IMR-90 (cell line): Measurements from ENCODE around the gene HNRNPU. TPM values are rescaled to one million over a fixed set of nuclear protein-coding genes. Genes with fewer than 3 reads are reported as not detected.

Experiments used
- ATAC-seq: fragments of 200-7000 bp; cut with Tn5 transposase; 2 replicates; pipeline ENCODE4 v1.9.1; 2020; ENCODE audit warnings: low read depth, mild to moderate bottlenecking, moderate library complexity
- BruUV-seq: library from RNA; stranded (reverse); fragments of 400-500 nt; replicated peaks from 2 replicates; lab custom pipeline; 2021; lab: Mats Ljungman, UMichigan
- CTCF ChIA-PET: fragments of 300-600 bp; formaldehyde crosslinking; extraction: SDS; loops from one replicate; lab custom pipeline; 2021; ENCODE audit warnings: antibody characterized with exemption; lab: Yijun Ruan, JAX
- POLR2A ChIA-PET: fragments of 300-600 bp; sonication (Branson Sonifier 250); formaldehyde crosslinking; loops from one replicate; lab custom pipeline; 2022; ENCODE audit warnings: antibody characterized with exemption; ENCODE audit not compliant: unreplicated experiment; lab: Charles Lee
- DNase-seq: peaks from one replicate; pipeline ENCODE4 v3.0.0; 2013
- H2AFZ ChIP-seq: replicated peaks from 2 replicates; pipeline ENCODE3; 2013; ENCODE audit warnings: low read length, mild to moderate bottlenecking; ENCODE audit not compliant: poor library complexity
- H2AK5ac ChIP-seq: 2 replicates; pipeline ENCODE4 v1.6.1; 2013; ENCODE audit warnings: low read depth, low read length, inconsistent platforms
- H2AK9ac ChIP-seq: replicated peaks from 2 replicates; pipeline ENCODE3; 2013; ENCODE audit warnings: mild to moderate bottlenecking, low read depth, low read length, moderate library complexity; ENCODE audit not compliant: poor library complexity
- H2BK120ac ChIP-seq: 2 replicates; pipeline ENCODE4 v1.6.1; 2013; ENCODE audit warnings: low read depth, low read length, inconsistent platforms
- H2BK15ac ChIP-seq: 3 replicates; pipeline ENCODE4 v1.6.1; 2013; ENCODE audit warnings: low read depth, low read length, inconsistent platforms
- H2BK20ac ChIP-seq: 2 replicates; pipeline ENCODE4 v1.6.1; 2013; ENCODE audit warnings: low read depth, mild to moderate bottlenecking, inconsistent platforms, low read length, moderate library complexity
- H2BK5ac ChIP-seq: 2 replicates; pipeline ENCODE4 v1.6.1; 2013; ENCODE audit warnings: mild to moderate bottlenecking, low read depth, low read length, inconsistent platforms; ENCODE audit not compliant: poor library complexity, severe bottlenecking
- H3K14ac ChIP-seq: replicated peaks from 2 replicates; pipeline ENCODE4 v1.6.1; 2013; ENCODE audit warnings: low read depth, low read length, inconsistent platforms
- H3K18ac ChIP-seq: 2 replicates; pipeline ENCODE4 v1.6.1; 2013; ENCODE audit warnings: low read depth, low read length, control low read depth
- H3K23ac ChIP-seq: 2 replicates; pipeline ENCODE4 v1.6.1; 2013; ENCODE audit warnings: low read depth, low read length, inconsistent platforms
- H3K27ac ChIP-seq: 2 replicates; pipeline ENCODE4 v1.5.1; 2013; ENCODE audit warnings: mild to moderate bottlenecking, control low read depth, low read length; ENCODE audit not compliant: insufficient read depth
- H3K27me3 ChIP-seq: 2 replicates; pipeline ENCODE4 v1.6.1; 2013; ENCODE audit warnings: low read length; ENCODE audit not compliant: control insufficient read depth, insufficient read depth
- H3K36me3 ChIP-seq: 2 replicates; pipeline ENCODE4 v1.6.1; 2013; ENCODE audit warnings: low read length, mixed read lengths; ENCODE audit not compliant: control insufficient read depth, insufficient read depth
- H3K4ac ChIP-seq: 2 replicates; pipeline ENCODE4 v1.6.1; 2013; ENCODE audit warnings: low read depth, low read length, inconsistent platforms
- H3K4me1 ChIP-seq: 2 replicates; pipeline ENCODE4 v1.6.1; 2013; ENCODE audit warnings: low read length, mixed read lengths; ENCODE audit not compliant: control insufficient read depth, insufficient read depth
- H3K4me2 ChIP-seq: 2 replicates; pipeline ENCODE4 v1.6.1; 2013; ENCODE audit warnings: low read depth, mild to moderate bottlenecking, control low read depth, low read length, moderate library complexity
- H3K4me3 ChIP-seq: 2 replicates; pipeline ENCODE4 v1.5.1; 2013; ENCODE audit warnings: low read depth, mild to moderate bottlenecking, control low read depth, low read length, moderate library complexity; ENCODE audit not compliant: insufficient read depth
- H3K56ac ChIP-seq: 2 replicates; pipeline ENCODE4 v1.6.1; 2013; ENCODE audit warnings: low read length, inconsistent platforms; ENCODE audit not compliant: insufficient read depth; ENCODE audit errors: extremely low read depth
- H3K79me1 ChIP-seq, 2 experiments: 2 replicates each; pipeline ENCODE4 v1.6.1; 2013; ENCODE audit warnings: low read length in 2 of 2, inconsistent platforms in 1 of 2, low read depth in 1 of 2
- H3K9ac ChIP-seq: 2 replicates; pipeline ENCODE4 v1.6.1; 2013; ENCODE audit warnings: low read depth, low read length, control low read depth
- H3K9me1 ChIP-seq: 2 replicates; pipeline ENCODE4 v1.6.1; 2013; ENCODE audit warnings: low read length, inconsistent platforms; ENCODE audit not compliant: insufficient read depth
- H3K9me3 ChIP-seq: 2 replicates; pipeline ENCODE4 v1.6.1; 2013; ENCODE audit warnings: low read length; ENCODE audit not compliant: control insufficient read depth, insufficient read depth
- H4K20me1 ChIP-seq: 2 replicates; pipeline ENCODE4 v1.6.1; 2013; ENCODE audit warnings: low read length, inconsistent platforms; ENCODE audit not compliant: insufficient read depth
- H4K5ac ChIP-seq: 2 replicates; pipeline ENCODE4 v1.6.1; 2013; ENCODE audit warnings: mild to moderate bottlenecking, low read depth, low read length, control low read depth
- H4K8ac ChIP-seq, 2 experiments: 2 replicates each; pipeline ENCODE4 v1.6.1; 2013; ENCODE audit warnings: low read depth in 2 of 2, low read length in 2 of 2, control low read depth in 1 of 2, inconsistent platforms in 1 of 2
- H4K91ac ChIP-seq: 2 replicates; pipeline ENCODE4 v1.6.1; 2013; ENCODE audit warnings: low read depth, low read length, inconsistent platforms; ENCODE audit not compliant: insufficient read depth
- BHLHE40 ChIP-seq: fragments of 150-350 bp; IDR thresholded peaks from 2 replicates; pipeline ENCODE4 v1.6.1; 2016; ENCODE audit warnings: mild to moderate bottlenecking, low read depth, low read length
- CEBPB ChIP-seq: IDR thresholded peaks from 2 replicates; pipeline ENCODE4 v1.6.1; 2012; ENCODE audit warnings: low read depth, low read length, improper control_type of control experiment
- CHD1 ChIP-seq: IDR thresholded peaks from 2 replicates; pipeline ENCODE4 v1.6.1; 2012; ENCODE audit warnings: low read depth, low read length, improper control_type of control experiment
- CTCF ChIP-seq: conservative IDR thresholded peaks from 2 replicates; pipeline ENCODE4 v1.5.1; 2012; ENCODE audit warnings: mild to moderate bottlenecking, low read depth, low read length, improper control_type of control experiment
- ELK1 ChIP-seq: fragments of 150-350 bp; IDR thresholded peaks from 2 replicates; pipeline ENCODE4 v1.6.1; 2016; ENCODE audit warnings: low read depth, mild to moderate bottlenecking, low read length, moderate library complexity, borderline replicate concordance
- FOS ChIP-seq: fragments of 150-350 bp; IDR thresholded peaks from 2 replicates; pipeline ENCODE4 v1.6.1; 2016; ENCODE audit warnings: low read depth, low read length
- MAFK ChIP-seq: IDR thresholded peaks from 2 replicates; pipeline ENCODE4 v1.6.1; 2012; ENCODE audit warnings: low read depth, low read length, improper control_type of control experiment
- MAZ ChIP-seq: IDR thresholded peaks from 2 replicates; pipeline ENCODE4 v1.6.1; 2012; ENCODE audit warnings: low read depth, mild to moderate bottlenecking, low read length, improper control_type of control experiment, moderate library complexity, borderline replicate concordance
- MXI1 ChIP-seq: IDR thresholded peaks from 2 replicates; pipeline ENCODE4 v1.6.1; 2012; ENCODE audit warnings: low read depth, mild to moderate bottlenecking, low read length, moderate library complexity, borderline replicate concordance
- NFE2L2 ChIP-seq: fragments of 150-350 bp; IDR thresholded peaks from 2 replicates; pipeline ENCODE4 v1.6.1; 2016; ENCODE audit warnings: low read depth, mild to moderate bottlenecking, low read length
- POLR2A ChIP-seq: IDR thresholded peaks from 2 replicates; pipeline ENCODE4 v1.6.1; 2012; ENCODE audit warnings: mild to moderate bottlenecking, low read depth, low read length
- RAD21 ChIP-seq: IDR thresholded peaks from 2 replicates; pipeline ENCODE4 v1.6.1; 2012; ENCODE audit warnings: low read length, improper control_type of control experiment
- RCOR1 ChIP-seq: IDR thresholded peaks from 2 replicates; pipeline ENCODE4 v1.6.1; 2012; ENCODE audit warnings: mild to moderate bottlenecking, low read length, improper control_type of control experiment; ENCODE audit not compliant: insufficient replicate concordance
- RFX5 ChIP-seq: IDR thresholded peaks from 2 replicates; pipeline ENCODE4 v1.8.0; 2012; ENCODE audit warnings: low read depth, mild to moderate bottlenecking, low read length, moderate library complexity
- SMC3 ChIP-seq: fragments of 150-350 bp; IDR thresholded peaks from 2 replicates; pipeline ENCODE4 v1.6.1; 2016; ENCODE audit warnings: low read depth, mild to moderate bottlenecking, antibody characterized with exemption, low read length, moderate library complexity
- USF2 ChIP-seq: fragments of 150-350 bp; IDR thresholded peaks from 2 replicates; pipeline ENCODE4 v1.6.1; 2017; ENCODE audit warnings: mild to moderate bottlenecking, antibody characterized with exemption, low read length, low read depth
- WGBS, 2 experiments: methylation state at CpG; one replicate each; pipeline versions ENCODE4 v1.1.5 to v1.1.7; 2013; ENCODE audit warnings: missing lambda C conversion rate in 2 of 2; ENCODE audit not compliant: insufficient read length in 1 of 2; ENCODE audit errors: extremely low coverage in 2 of 2; 5-methylcytosine and 5-hydroxymethylcytosine counted together
- dilution Hi-C: fragments of 300-500 bp; cut with HindIII; formaldehyde crosslinking; loops from one replicate; pipeline ENCODE4 v1.14.3; 2018; ENCODE audit warnings: low sequenced_read_pairs; ENCODE audit not compliant: unreplicated experiment
- in situ Hi-C: fragments of 300-500 bp; cut with MboI; formaldehyde crosslinking; loops from 3 replicates; pipeline ENCODE4 v1.14.3; 2019; ENCODE audit warnings: low sequenced_read_pairs, inconsistent platforms, mixed read lengths
- intact Hi-C: fragments of 100-400 bp; cut with micrococcal nuclease; formaldehyde crosslinking; loops from 2 replicates; pipeline ENCODE4 v1.10.0; 2022
- polyA plus RNA-seq, 3 experiments: library from polyadenylated mRNA; depleted of rRNA; stranded (reverse); fragments of >200 nt; gene quantifications; 2 replicates each; pipeline ENCODE4 v1.2.3, GENCODE V29; 2012; ENCODE audit warnings: low replicate concordance in 1 of 3
- total RNA-seq: library from RNA; depleted of rRNA; stranded (reverse); fragments of >200 nt; gene quantifications from 2 replicates; pipeline ENCODE4 v1.2.3, GENCODE V29; 2012

Gene HNRNPU
- total and polyA plus RNA-seq, 2 of the 4 experiments (the other 2 are of a cell fraction): 151 to 169 TPM

GRCh38 chr1:244887281-244887680, 22.9 kb upstream of the HNRNPU start:
- BruUV-seq: no TSS peak
- Histone ChIP-seq H2BK15ac (no peak overlapping the region), H4K20me1 (no peaks in the 10 kb centered on the region), H3K9me1 (no peaks in the 10 kb centered on the region), H3K36me3 (no peaks in the 10 kb centered on the region), H3K56ac (no peak overlapping the region), H3K27ac (no peak overlapping the region), H3K4me3 (no peak overlapping the region), H2BK120ac (no peak overlapping the region), H3K79me1 (no peaks in the 10 kb centered on the region), H3K4me1 (no peaks in the 10 kb centered on the region), H3K14ac (no peak overlapping the region), H4K5ac (no peak overlapping the region), H3K27me3 (no peaks in the 10 kb centered on the region), H2AK9ac (no peak overlapping the region), H3K4me2 (no peak overlapping the region), H3K9ac (no peak overlapping the region), H2AK5ac (no peak overlapping the region), H2BK20ac (no peak overlapping the region), H2AFZ (no peak overlapping the region), H4K91ac (no peak overlapping the region), H3K18ac (no peak overlapping the region), H3K23ac (no peak overlapping the region), H2BK5ac (no peak overlapping the region), H3K9me3 (no peaks in the 10 kb centered on the region), H4K8ac (no peak overlapping the region), H3K4ac (no peak overlapping the region)
- TF ChIP-seq CTCF (no peak), CHD1 (no peak), NFE2L2 (no peak), RCOR1 (no peak), FOS (no peak), ELK1 (no peak), POLR2A (no peak), MAZ (no peak), USF2 (no peak), MXI1 (no peak), SMC3 (no peak), CEBPB (no peak), BHLHE40 (no peak), RFX5 (no peak), RAD21 (no peak), MAFK (no peak)
- in situ Hi-C loops: no loop called here
- ATAC-seq: no peak
- CTCF ChIA-PET: no interaction called here
- intact Hi-C loops: no loop called here
- dilution Hi-C loops: no loop called here
- DNase-seq: no peak
- POLR2A ChIA-PET: no interaction called here
- no CpG with 5 or more reads among the region's 4 CpGs for WGBS, 2 experiments
